ENCODE results near the gene LZTS3. TPM values are rescaled to one million over a fixed set of nuclear protein-coding genes. Genes with fewer than 3 reads are reported as not detected.
A peak's percentile ranks its signal among the peaks of the same experiment; 100 is the strongest.

Gene LZTS3
- total and polyA plus RNA-seq, 2 of the 13 experiments (the other 11 are each of a cell fraction or from before 2014, with no cell fraction given), result 10.1 to 31.3 TPM

DNA sequence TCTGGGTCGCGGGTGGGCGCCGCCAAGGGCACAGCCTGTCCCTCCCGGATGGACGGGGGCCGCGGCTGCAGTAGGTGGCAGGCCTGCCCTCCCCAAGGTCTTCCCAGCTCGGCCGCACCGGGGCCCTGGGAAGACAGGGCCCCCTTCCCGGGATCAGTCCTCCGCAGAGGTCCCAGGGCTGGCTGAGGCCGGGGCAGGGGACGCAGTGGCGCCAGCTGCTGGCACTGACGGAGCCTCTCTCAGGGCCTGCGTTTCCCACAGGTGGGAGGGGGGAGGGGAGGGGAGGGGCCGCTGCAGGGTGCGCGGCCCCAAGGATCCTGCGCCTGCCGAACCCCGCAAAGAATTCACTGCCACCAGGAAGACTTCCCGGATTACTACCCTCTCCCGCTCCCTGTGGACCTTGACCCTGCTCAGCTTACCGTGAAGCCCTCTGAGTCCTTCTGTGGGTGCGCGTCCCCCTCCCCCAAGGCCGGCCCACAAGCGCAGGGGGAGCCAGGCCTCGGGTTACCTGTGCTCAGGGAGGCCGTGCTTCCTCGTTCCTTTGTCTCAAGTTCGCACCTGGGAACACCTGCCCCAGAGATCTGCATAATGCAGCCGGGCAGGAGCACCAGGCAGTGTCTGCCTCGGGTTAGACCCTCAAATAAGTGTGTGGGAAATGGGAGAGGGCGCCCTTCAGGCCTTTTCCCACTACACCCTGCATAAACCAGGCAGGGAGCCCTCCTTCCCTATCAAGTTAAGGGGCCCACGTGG lies 5.1 kb downstream of the LZTS3 start (continued):
- TF ChIP-seq ZFY (CRISPR knock-in tag; IDR thresholded peaks at IDR 0.05), result peak; percentile 95
- no peak for TF ChIP-seq ZNF557 (CRISPR knock-in tag; IDR thresholded peaks at IDR 0.05)
- TF ChIP-seq, protein P1, sequence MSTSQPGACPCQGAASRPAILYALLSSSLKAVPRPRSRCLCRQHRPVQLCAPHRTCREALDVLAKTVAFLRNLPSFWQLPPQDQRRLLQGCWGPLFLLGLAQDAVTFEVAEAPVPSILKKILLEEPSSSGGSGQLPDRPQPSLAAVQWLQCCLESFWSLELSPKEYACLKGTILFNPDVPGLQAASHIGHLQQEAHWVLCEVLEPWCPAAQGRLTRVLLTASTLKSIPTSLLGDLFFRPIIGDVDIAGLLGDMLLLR (CRISPR knock-in tag; IDR thresholded peaks at IDR 0.05), result peak; percentile 73
- TF ChIP-seq, protein P2, sequence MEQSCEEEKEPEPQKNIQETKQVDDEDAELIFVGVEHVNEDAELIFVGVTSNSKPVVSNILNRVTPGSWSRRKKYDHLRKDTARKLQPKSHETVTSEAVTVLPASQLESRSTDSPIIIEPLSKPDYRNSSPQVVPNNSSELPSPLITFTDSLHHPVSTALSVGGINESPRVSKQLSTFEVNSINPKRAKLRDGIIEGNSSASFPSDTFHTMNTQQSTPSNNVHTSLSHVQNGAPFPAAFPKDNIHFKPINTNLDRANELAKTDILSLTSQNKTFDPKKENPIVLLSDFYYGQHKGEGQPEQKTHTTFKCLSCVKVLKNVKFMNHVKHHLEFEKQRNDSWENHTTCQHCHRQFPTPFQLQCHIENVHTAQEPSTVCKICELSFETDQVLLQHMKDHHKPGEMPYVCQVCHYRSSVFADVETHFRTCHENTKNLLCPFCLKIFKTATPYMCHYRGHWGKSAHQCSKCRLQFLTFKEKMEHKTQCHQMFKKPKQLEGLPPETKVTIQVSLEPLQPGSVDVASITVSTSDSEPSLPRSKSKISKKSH (CRISPR knock-in tag; IDR thresholded peaks at IDR 0.05; ENCODE audit: borderline replicate concordance), result peak; percentile 82; the same call in 1 of the 2 replicates
- peak; percentile 52; the same call in 1 of the 2 replicates for TF ChIP-seq ZNF546 (CRISPR knock-in tag; conservative IDR thresholded peaks at IDR 0.05)
- no peak for TF ChIP-seq ONECUT2 (CRISPR knock-in tag; IDR thresholded peaks at IDR 0.05)
- TF ChIP-seq, protein P3, sequence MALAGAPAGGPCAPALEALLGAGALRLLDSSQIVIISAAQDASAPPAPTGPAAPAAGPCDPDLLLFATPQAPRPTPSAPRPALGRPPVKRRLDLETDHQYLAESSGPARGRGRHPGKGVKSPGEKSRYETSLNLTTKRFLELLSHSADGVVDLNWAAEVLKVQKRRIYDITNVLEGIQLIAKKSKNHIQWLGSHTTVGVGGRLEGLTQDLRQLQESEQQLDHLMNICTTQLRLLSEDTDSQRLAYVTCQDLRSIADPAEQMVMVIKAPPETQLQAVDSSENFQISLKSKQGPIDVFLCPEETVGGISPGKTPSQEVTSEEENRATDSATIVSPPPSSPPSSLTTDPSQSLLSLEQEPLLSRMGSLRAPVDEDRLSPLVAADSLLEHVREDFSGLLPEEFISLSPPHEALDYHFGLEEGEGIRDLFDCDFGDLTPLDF (CRISPR knock-in tag; IDR thresholded peaks at IDR 0.05), result no peak
- no peak; the same call in 1 of the 2 replicates for TF ChIP-seq ZNF775 (CRISPR knock-in tag; IDR thresholded peaks at IDR 0.05; ENCODE audit: borderline replicate concordance)
- TF ChIP-seq HNRNPL (IDR thresholded peaks at IDR 0.05; ENCODE audit: low read depth, low read length), result peak; percentile 76; the same call in 1 of the 2 replicates
- no peak for TF ChIP-seq ZNF589 (CRISPR knock-in tag; conservative IDR thresholded peaks at IDR 0.05)
- TF ChIP-seq ZNF501 (CRISPR knock-in tag; IDR thresholded peaks at IDR 0.05), result no peak; the same call in 1 of the 2 replicates
- peak; percentile 74 for TF ChIP-seq RARA (CRISPR knock-in tag; IDR thresholded peaks at IDR 0.05)
- peak; percentile 9; the same call in 1 of the 2 replicates for TF ChIP-seq ATF7-NPFF (CRISPR knock-in tag; IDR thresholded peaks at IDR 0.05; ENCODE audit: low read depth)
- TF ChIP-seq ELF3 (CRISPR knock-in tag; IDR thresholded peaks at IDR 0.05), result peak; percentile 80
- 0 out of 2 replicates have a peak, but pooled peaks have one; percentile 82 for TF ChIP-seq GPN1 (CRISPR knock-in tag; IDR thresholded peaks at IDR 0.05; ENCODE audit: borderline replicate concordance)
- TF ChIP-seq, protein P4, sequence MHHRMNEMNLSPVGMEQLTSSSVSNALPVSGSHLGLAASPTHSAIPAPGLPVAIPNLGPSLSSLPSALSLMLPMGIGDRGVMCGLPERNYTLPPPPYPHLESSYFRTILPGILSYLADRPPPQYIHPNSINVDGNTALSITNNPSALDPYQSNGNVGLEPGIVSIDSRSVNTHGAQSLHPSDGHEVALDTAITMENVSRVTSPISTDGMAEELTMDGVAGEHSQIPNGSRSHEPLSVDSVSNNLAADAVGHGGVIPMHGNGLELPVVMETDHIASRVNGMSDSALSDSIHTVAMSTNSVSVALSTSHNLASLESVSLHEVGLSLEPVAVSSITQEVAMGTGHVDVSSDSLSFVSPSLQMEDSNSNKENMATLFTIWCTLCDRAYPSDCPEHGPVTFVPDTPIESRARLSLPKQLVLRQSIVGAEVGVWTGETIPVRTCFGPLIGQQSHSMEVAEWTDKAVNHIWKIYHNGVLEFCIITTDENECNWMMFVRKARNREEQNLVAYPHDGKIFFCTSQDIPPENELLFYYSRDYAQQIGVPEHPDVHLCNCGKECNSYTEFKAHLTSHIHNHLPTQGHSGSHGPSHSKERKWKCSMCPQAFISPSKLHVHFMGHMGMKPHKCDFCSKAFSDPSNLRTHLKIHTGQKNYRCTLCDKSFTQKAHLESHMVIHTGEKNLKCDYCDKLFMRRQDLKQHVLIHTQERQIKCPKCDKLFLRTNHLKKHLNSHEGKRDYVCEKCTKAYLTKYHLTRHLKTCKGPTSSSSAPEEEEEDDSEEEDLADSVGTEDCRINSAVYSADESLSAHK (CRISPR knock-in tag; IDR thresholded peaks at IDR 0.05; ENCODE audit: borderline replicate concordance), result no peak
- peak; percentile 83; the same call in 1 of the 2 replicates for TF ChIP-seq RCOR2 (CRISPR knock-in tag; IDR thresholded peaks at IDR 0.05)
- TF ChIP-seq, protein P5, sequence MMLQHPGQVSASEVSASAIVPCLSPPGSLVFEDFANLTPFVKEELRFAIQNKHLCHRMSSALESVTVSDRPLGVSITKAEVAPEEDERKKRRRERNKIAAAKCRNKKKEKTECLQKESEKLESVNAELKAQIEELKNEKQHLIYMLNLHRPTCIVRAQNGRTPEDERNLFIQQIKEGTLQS (CRISPR knock-in tag; IDR thresholded peaks at IDR 0.05), result no peak; the same call in 1 of the 2 replicates
